Stimulated activated CD4-positive, alpha-beta T cell treated with anti-CD3 and anti-CD28 coated beads, Interleukin-4, amount 100 ng/mL, for 24 hours (primary cell): ENCODE results near the gene ABLIM2.

Source experiments
- DNase-seq: peaks from one replicate; pipeline ENCODE4 v3.0.0-alpha.2; 2020

Gene ABLIM2

GRCh38 chr4:8015512-8015911, 143.1 kb downstream of the ABLIM2 start:
- DNase-seq = no peak

- no peak for DNase-seq
These were observed 144.5 kb downstream of the ABLIM2 start for GRCh38 chr4:8013976-8014726.

GRCh38 chr4:8012517-8012916, 146.1 kb downstream of the ABLIM2 start:
- no peak for DNase-seq

GRCh38 chr4:8010618-8011017, 148.0 kb downstream of the ABLIM2 start:
- DNase-seq = no peak

GRCh38 chr4:8009710-8010511, 148.7 kb downstream of the ABLIM2 start:
- DNase-seq = no peak

GRCh38 chr4:8009097-8009496, 149.5 kb downstream of the ABLIM2 start:
- no peak for DNase-seq

- DNase-seq = no peak
These were observed 150.2 kb downstream of the ABLIM2 start for GRCh38 chr4:8008391-8008790.

- DNase-seq = no peak
These were observed 151.0 kb downstream of the ABLIM2 start for GRCh38 chr4:8007581-8007980.

GRCh38 chr4:8006471-8006870, 152.1 kb downstream of the ABLIM2 start:
- DNase-seq = no peak

GRCh38 chr4:8005814-8006215, 152.8 kb downstream of the ABLIM2 start:
- no peak for DNase-seq

GRCh38 chr4:8005033-8005808, 153.4 kb downstream of the ABLIM2 start:
- DNase-seq = no peak

- DNase-seq = no peak
These were observed 154.5 kb downstream of the ABLIM2 start for GRCh38 chr4:8004066-8004465.

- no peak for DNase-seq
These were observed 155.9 kb downstream of the ABLIM2 start for GRCh38 chr4:8002525-8003309.

GRCh38 chr4:8001564-8002355, 156.9 kb downstream of the ABLIM2 start:
- DNase-seq = no peak

GRCh38 chr4:8000721-8001491, 157.7 kb downstream of the ABLIM2 start:
- DNase-seq = no peak

- no peak for DNase-seq
These were observed 158.4 kb downstream of the ABLIM2 start for GRCh38 chr4:8000247-8000646.

GRCh38 chr4:7999695-8000094, 158.9 kb downstream of the ABLIM2 start:
- no peak for DNase-seq

GRCh38 chr4:7999279-7999678, 159.3 kb downstream of the ABLIM2 start:
- DNase-seq = no peak

GRCh38 chr4:7998447-7998846, 160.2 kb downstream of the ABLIM2 start:
- no peak for DNase-seq

- DNase-seq = no peak
These were observed 162.7 kb downstream of the ABLIM2 start for GRCh38 chr4:7995866-7996265.

- DNase-seq = no peak
These were observed 163.5 kb downstream of the ABLIM2 start for GRCh38 chr4:7995135-7995534.
